NOMO-1 treated with DMSO at 0.1 percent for 48 hours (cell line): ENCODE measurements around the gene RAET1L.
"Not testable (repeated sequence)": the region's sequence is repeated elsewhere in the genome, so short reads cannot be mapped to it uniquely, and the experiment has no call there.

ENCODE experiments used
- DNase-seq: peaks from one replicate; lab custom pipeline; 2025; ENCODE audit not compliant: unreplicated experiment; lab: John Stamatoyannopoulos, UW

The RAET1L gene

DNA sequence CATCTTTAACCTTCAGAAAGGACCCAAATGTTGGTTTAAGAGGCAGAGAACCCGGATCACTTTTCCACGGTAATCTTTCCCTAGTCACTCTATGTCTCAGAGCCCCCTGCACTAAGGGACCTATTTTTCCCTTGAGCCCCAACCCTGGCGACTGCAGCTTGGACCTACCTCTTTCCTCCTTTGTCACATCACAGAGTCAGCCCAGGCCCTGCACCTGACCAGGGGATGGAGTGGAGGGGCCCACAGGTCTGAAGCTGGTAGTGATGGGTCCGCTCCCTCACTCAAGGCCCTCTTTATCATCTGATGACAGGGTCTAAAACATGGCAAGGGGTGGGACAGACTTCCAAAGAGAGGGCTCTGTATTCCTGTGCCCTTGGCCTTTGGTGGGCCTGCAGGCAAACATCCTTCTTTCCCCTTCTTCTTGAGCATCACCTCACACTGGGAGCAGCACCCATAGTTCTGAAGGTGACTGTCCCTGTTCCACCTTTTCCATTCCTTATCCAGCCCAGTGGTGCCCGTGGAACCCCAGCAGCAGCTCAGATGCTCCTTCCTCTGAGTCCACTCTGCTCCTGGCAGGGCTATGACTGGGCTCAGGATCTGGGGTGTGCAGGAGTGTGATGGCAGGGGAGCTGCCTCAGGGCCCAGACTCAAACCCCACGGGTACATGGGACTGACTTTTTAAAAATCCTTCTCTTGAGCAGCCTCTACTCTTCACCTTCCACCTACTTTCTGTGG is 6.3 kb downstream of the RAET1L start:
- DNase-seq: no peak

DNA sequence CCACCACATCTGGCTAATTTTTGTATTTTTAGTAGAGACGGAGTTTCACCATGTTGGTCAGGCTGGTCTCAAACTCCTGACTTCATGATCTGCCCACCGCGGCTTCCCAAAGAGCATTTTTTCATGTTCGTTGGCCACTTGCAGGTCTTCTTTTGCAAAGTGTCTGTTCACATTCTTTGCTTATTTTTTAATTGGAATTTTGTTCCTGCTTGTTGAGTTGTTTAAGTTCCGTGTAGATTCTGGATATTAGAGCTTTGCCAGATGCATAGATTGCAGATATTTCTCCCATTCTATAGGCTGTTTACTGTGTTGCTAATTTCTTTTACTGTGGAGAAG is 8.2 kb downstream of the RAET1L start:
- not testable (repeated sequence) for DNase-seq

DNA sequence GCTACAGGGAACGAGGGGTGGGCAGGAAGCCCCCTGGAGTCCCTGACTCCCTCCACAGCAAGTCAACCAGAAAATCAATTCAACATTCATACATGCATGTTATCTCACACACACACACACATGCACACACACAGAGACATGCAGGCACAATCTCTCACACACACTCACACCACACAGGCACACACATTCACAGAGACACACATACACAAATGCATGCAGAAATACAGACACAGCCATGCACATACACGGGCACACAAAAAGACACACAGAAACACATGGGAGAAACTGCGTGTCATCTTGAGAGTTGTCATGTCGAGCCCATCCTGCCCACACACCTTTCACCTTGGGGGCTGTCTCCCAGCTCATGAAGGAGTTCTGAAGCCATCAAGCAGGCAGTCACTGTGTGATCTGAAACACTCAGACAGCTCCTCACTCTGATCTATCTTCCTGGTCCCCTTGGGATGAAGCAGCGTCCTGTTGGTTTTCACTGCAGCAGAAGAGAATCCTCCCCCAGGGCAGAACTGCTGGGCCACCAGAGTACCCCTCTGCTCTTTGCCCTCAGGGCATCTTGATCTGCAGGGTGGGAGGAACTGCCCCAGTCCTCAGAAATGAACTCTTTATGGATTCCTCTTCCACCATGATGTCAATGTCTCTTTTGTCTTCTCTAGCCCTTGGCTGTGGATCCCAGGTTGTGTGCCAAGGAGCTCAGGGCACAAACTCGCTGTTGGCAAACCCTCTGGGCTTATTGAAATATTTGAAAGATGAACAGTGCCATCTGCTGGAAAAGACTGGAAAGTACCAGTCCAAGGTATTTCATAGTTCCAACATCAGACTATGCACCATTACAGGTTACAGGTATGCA is 8.8 kb downstream of the RAET1L start:
- peak; percentile 44 for DNase-seq

DNA sequence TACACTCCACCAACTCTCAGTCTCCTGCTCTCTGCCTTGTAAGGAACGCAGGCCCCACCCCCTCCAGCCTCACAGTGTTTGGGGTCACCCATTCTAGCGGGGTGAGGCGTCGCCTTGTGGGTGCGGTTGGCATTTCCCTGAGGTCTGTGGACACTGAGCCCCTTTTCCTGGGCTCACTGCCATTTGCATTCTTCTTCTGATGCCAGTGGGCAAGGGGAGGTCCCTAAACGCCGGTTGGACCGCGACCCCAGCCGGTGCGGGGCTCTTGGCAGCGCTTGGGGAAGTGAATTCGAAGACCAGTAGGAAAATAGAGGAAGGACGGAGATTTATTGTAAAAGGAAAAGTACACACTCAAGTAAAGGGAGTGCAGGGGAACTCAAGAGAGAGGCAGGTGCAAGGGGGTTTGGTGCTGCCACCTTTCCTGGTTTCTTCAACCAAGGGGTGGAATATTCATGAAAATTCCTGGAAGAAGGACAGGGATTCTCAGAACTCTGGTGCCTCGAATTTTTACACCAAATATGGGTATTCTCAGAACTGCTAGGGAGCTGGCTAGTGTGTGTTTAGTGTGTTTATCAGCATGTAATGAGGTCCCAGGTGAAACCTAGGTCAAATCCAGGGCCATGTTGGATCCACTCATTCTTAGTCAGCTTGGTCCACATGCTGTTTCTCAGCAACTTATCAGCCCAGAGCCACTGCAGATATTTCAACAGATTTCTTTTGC is 9.9 kb downstream of the RAET1L start:
- not testable (repeated sequence) for DNase-seq

DNA sequence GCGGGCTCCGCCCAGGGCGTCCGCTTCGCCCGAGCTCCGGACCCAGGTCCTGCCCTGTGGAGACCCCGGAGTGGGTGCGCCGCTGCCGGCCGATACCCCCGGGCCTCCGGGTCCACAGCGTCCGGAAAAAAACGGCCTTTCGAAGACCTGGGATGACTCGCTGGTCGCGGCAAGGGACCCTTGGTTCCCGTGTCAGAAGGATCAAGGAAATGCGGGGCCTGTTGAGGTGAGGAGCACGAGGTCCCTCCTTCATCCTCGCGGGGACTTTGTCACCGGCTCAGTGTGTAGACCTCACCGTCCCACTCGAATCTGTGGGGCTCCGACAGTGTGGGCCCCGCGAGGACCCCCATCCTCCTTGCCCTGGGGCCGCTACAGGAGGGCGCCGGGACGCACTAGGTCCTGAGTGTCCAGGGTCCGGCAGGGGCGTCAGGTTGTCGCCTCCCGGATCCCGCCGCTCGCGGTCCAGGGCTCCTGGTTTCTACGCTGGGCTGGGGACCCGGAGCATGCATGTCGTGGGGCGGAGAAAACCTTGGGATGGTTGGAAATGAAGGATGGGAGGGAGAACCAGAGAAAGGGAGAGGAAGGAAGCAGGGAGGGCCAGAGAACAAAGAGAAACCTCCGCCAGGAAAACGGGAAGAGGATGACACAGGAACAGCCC is 10.6 kb downstream of the RAET1L start:
- not testable (repeated sequence) for DNase-seq

DNA sequence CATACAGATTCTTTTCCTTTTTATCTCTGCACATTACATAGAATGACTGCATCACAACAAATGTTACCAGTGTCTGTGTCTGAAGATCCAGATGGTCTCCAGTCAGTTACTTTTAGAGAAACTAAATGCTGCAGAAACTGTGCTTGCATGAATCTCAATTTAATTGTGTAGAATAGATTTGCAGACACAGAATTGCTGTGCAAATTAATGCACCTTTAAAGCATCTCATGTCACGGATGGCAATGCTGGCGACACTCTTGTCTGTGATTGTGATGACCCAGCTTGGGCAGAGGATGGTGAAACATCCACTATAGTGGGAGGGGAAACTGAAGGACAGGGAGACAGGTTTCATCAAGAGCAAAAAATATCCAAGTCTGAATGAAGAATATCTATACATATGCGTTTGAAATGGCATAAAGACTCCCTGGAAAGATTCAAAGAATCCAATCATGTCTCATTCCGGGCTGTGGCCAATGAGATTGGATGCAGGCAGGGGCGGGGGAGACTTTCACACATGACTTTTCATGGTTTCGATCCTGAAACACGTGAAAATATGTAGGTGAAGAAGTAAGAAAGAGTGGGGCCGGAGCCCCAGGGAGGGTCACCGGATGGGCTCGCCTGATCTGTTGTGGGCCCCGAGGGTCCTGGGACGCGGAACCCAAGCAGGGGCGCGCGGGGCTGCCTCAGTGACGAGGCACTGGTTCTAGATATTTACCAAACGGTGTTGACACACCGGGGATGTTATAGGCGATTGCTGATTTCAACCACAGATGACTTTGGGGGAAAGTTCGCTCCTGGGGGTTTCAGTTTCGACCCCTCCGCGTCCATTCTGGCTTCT is 11.3 kb downstream of the RAET1L start:
- DNase-seq: not testable (repeated sequence)

DNA sequence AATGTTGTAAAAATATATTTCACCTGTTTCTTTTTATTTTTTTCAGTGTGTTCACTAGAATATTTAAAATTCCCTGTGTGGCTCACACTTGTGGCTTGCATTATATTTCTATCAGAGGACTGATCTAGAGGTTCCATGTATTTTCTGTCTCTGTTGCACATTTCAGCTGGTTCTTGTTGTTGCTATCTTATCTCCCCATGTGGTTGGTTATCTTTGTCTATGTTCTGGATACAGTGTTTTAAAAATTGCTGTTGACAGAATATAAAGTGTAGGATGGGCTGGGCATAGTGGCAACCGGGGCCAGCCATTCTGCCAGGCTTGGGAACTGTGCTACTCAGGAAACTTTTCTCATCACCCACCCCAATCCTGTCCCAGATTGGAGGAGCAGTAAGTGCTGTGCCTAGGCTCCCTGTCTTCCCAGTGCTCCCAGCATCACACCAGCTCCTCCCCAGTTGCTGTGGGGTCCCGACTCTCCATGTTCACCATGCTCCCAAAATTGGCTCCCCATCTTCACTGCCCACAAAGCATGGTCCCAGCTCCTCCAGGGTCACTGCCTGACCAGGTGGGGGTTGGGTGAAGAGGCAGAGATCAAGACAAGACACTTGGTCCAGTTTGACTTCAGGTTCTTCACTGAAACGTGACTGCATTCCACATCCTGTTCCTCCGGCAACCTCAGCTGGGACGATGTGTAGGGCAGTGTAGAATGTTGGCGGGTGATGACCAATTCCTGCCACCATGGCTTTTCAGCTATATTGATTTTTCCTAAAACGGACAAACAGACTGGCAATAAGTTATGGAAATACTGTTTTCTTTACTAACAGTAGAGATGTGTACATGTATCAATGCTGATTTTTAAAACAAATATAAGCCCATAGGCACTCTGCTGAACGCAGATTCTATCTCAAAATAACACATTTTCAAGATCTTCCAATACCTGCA is 12.2 kb downstream of the RAET1L start:
- DNase-seq: not testable (repeated sequence)

DNA sequence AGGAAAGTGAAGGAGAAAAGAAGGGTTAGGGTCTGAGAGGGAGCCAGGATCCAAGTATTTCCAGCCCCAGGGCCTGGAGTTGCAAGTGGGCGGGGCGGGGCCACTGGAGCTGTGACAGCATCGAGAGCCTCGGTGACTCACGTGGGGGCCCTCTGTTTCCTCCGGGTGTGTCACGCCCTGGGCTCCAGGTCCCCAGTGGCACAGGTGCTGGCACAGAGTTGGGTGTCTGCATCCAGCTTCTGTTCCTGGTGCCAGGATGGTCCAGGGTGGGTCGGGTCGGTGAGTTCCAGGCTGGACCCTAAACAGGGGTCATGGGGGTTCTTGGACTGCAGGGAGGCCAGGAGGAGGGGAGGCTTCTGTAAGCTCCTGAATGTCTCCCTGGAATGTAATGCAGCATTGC is 16.7 kb downstream of the RAET1L start:
- peak; percentile 10 for DNase-seq

DNA sequence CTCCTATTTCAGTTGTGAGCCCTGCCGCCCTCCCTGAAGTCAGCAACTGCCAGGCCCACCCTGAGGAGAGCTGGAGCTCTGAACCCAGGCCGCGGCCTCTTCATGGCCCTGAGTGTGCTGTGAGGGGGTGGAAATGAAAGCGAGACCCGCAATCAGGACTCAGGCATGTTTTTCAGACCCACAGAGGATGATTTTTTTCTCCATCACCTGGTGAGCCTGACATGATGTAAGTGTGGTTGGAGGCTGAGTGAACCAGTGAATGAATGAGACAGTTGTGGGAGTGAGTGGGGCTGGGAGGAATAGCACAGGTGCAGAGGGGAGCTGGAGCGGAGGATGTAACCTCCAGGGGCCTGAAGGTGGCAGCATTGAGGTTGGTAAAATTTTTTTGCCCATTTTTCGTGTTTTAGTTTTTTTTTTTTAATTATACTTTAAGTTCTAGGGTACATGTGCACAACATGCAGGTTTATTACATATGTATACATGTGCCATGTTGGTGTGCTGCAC is 18.3 kb downstream of the RAET1L start:
- DNase-seq: peak; percentile 23

DNA sequence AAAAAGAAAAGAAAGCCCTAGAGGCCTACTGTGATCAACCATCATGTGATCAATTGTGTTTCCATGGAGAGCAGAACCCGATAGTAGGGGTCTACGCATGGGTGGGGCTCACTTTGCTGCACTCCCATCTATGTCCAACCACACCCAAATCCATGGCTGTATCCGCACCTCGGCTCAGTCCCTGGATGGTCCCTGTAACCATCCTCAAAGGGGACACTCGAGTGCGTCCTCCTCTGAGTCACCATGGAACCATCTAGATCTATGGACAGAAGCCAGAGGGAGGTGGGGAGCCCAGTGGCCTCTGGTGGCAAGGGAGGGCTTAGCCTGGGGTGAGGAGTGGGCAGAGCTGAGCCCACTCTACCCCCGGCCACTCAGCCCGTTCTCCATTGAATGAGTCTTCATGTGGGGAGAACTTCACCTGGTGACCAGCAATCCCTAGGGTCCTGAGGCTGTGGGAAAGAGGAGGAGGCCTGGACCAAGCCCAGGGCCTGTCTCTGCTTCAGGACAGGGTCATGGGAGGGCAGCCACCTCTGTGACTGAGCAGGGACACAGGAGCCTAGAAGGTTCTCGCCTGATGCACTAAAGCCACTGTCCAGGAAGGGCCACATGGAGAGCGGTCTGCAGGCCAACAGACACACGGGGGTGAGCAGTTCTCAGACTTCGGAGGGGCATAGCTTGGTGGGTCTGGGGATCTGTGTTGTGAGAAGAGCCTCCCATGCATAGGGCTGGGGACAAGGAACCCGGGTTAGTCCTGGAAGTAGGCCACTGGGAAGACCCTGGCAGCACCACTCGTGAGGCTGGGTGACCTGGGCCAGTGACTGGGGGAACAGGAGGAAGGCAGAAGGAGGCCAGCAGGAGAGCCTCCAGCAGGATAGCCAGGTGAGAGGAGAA is 19.3 kb downstream of the RAET1L start:
- no peak for DNase-seq

DNA sequence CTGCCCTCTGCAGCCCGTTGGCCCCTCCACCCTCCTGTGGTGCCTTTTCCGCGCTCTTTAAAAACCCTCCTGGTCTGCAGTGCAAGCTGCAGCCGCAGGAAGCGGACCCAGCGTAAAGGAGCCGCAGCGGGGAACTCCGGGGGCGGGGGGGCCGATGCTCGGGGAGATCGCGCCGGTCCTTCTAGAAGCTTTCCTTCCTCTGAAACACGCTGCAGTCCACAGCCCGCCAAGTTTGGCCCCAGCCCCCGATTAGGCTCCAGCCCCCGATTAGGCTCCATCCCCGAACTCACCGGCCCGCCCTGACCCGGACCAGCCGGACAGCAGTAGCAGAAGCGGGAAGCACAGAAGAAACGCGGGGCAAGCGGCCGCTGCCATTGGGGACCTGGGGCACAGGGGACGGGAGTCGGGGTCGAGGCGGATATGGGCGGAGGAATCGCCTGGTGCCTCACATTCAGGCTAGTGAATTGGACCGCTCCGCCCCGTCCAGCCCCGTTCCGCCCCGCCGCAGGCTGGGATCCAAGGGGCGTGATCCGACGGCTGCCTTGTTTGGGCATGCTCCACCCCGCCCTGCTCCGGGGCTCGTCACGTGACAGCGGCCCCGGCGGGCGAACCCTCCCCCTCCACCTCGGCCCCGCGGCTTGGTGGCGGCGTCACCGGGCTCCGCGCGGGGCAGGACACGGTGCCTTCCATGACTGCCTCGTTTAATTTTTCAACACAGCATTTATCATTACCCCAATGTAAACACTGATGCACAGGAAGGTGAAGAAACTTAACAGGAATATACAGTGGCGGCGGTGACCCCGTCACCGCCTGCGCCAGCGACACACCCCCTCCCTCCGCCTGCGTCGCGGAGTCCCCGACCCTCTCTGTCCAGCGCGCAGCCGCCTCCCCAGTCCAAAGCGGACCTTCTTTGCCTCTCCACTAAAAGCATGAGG is 20.3 kb downstream of the RAET1L start:
- peak; percentile 85 for DNase-seq

DNA sequence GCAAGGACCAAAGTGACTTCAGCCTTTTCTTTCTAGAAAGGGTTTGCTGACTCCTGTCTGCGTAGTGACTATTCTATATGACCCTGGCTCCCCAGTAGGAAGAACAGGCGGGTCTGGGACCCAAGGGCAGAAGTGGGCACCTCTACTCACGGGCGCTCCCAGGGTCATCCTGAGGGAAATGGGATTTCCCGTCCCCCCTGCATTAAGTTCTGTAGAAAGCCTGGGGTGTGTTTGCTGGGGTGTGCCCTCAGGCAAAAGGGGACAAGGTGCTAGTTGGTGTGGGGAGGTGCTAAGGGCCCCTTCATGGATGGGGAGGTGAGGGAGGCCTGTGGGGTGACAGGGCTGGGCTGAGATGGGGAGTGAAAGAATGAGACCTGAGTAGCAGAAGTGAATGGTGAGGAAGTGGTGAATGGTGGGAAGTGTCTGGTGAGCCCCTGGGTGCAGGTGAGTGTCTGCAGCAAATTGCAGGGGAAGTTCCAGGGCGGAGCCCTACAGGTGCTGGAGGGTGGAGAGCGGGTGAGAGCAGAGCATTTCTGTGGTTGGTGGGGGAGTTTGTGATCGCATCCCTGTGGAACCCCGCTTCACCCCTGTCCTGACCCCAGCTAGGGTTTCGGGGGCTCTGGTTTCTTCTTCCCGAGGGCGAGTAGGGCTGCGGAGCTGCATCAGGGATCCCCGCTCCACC is 21.1 kb downstream of the RAET1L start:
- no peak for DNase-seq

DNA sequence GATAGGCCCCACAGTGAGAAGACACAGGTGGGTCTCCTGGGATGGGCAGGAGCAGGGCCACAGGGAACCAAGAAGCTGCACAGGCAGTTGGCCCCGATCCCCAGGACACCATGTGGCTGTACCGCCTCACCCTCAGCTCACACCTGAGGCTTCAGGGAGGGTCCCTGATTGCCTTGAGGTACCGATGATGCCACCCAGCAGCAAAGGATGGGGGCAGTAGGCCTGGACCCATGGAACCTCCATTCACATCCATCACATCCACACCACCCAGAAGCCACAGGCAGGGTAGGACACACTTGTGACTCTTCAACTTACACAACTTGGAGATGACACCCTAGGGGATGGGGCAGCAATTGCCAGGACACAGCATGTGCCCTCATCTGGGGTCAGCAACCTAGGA is 21.7 kb downstream of the RAET1L start:
- DNase-seq: not testable (repeated sequence)

DNA sequence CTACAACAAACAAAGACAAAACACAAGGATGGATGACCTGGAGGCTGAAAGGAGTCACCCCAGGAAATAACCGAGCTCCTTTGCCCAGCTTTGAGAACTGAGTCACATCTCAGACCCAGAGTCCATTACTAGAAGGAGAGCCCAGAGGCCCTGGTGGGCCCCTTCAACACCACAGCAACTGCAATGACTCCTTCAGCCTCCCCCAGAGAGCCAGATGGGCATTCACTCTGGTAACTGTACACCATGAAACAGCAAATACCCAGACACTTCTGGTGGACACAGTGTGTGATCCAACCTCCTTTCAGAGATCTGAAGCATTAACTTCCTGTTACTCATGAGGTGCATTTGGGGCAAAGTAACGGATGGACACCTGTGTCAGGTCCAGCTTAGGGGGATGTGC is 22.6 kb downstream of the RAET1L start:
- no peak for DNase-seq

DNA sequence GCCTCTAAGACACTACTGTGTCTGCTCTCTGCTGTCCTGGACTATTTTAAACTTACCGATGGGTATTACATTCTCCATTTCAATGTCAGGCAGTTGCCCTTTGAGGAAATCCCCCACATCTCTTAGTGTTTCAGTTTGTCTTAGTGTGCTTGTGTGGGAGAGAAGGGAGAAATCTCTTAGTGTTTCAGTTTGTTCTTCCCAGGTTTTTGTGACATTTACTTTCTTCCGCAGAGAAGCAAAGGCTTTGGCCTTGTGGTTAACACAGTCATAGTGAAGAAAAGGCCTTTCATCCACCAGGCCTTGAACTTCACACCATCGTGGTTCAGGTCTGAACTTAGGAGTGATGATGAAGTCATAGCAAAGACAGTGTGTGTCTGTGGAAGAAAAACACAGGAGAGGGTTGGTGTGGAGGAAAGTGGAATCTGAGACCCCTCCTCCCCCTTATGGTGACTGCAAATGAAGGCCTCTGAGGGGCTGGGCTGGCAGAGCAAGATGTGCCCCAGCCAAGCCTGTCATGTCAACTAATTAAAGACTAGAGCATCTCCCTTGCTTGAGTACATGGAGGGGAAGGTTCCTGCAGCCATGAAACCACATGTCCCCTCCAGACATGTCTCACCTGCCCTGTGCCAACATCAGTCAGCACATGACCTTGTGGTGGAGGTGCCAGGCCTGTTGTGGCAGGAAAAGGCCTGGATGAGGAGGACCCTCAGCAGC is 23.9 kb downstream of the RAET1L start:
- DNase-seq: no peak

DNA sequence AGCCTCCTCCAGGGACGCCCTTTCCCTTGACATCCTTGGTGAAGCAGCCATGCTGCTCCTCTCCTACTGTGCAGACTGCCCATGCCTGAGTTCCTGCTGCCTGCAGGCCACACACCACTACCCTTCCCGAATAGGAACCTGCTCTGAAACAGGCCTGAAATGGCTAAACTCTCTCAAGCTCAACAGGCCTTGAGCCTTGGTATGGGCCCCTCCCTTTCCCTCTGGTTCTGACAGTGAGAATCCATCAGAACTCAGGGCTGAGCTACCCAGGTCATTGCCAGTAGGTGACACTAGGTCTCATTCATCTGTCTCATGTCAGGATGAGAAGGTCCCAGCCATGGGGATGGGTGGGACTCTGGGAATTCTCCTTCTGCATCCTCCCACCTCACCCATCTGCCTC is 25.7 kb downstream of the RAET1L start:
- no peak for DNase-seq
